Nucleus accumbens (tissue), 56 donors: ENCODE data around the gene RNF10.
"Not testable (repeated sequence)": the region's sequence is repeated elsewhere in the genome, so short reads cannot be mapped to it uniquely, and the experiment has no call there.

Source experiments
- DNase-seq, 56 donors: peaks; one replicate each; lab custom pipeline; 2025; lab: John Stamatoyannopoulos, UW

Gene RNF10

DNA sequence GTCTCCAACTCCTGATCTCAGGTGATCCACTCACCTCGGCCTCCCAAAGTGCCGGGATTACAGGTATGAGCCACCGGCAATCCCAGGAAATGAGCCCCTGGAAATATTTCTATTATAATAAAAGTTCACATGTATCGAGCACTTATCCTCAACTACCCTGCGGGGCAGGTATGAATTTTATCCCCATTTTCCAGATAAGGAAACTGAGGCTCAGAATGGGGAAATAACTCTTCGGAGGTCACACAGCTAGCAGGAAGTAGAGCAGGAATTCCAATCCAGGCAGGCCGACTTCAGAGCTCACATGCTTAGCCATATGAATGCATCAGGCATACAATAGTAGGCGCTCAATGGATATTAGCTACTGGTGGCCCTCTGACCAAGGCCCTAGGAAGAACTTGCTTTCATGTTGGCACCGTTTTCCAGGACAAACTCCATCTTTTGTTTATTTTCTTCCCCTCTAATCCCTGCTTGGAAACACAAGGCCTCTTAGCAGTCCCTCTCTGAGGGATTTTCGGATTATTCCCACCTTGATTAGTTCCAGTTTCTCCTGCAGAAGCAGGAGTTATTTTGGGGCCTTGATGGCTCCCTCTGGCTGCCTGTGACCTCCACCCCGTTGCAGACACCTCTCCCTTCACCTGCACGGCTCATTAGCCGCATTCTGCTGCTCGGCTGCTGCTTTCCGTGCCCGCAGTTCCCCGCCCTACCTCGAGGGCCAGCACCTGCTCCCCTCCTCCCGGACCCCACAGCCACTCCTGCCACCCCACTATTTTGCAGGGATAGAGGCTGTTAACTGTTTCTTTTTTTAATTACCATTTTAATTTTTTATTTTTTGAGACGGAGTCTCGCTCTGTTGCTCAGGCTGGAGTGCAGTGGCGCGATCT is 65.8 kb downstream of the RNF10 start:
- no peak for DNase-seq

DNA sequence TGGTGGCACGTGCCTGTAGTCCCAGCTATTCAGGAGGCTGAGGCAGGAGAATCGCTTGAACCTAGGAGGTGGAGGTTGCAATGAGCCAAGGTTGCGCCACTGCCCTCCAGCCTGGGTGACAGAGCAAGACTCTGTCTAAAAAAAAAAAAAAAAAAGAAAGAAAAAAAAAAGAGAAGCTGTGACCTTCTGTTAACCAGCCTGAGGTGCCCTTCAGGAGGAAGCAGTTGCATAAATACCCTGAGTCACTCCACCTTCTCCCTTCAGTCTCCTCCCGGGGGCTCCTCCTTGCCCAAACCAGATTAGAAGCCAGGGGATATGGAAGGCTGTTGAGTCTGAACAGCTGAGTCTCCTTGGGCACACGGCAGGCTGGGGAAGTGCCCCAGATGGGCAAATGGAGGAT is 68.3 kb downstream of the RNF10 start:
- not testable (repeated sequence) for DNase-seq

DNA sequence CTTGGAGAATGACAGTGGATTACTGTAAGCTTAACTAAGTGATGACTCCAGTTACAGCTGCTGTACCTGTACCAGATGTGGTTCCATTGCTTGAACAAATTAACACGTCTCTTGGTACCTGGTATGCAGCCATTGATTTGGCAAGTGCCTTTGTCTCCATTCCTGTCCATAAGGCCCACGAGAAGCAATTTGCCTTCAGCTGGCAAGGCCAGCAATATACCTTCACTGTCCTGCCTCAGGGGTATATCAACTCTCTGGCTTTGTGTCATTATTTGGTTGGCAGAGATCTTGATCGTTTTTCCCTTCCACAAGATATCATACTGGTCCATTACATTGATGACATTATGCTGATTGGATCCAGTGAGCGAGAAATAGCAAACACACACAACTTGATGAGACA is 76.4 kb downstream of the RNF10 start:
- DNase-seq = no peak

DNA sequence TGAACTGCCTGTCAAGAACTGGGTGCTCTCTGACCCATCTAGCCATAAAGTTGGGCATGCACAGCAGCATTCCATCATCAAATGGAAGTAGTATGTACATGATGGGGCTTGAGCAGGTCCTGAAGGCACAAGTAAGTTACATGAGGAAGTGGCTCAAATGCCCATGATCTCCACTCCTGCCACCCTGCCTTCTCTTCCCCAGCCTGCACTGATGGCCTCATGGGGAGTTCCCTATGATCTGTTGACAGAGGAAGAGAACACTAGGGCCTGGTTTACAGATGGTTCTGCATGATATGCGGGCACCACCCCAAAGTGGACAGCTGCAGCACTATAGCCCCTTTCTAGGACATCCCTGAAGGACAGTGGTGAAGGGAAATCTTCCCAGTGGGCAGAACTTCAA is 77.4 kb downstream of the RNF10 start:
- DNase-seq = not testable (repeated sequence)

DNA sequence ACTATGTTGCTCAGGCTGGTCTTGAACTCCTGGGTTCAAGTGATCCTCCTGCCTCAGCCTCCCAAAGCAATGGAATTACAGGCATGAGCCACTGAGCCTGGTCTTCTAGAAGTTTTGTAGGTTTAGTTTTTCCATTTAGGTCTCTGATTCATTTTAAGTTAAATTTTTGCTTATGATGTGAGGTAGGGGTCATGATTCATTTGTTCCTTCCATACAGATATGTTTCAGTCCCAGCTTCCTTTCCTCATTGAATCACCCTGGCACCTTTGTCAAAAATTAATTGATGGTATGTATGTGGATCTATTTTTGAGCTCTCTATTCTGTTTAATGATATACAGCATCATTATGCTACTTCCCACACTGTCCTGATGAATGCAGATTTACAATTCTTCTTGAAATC is 80.7 kb downstream of the RNF10 start:
- no peak for DNase-seq

DNA sequence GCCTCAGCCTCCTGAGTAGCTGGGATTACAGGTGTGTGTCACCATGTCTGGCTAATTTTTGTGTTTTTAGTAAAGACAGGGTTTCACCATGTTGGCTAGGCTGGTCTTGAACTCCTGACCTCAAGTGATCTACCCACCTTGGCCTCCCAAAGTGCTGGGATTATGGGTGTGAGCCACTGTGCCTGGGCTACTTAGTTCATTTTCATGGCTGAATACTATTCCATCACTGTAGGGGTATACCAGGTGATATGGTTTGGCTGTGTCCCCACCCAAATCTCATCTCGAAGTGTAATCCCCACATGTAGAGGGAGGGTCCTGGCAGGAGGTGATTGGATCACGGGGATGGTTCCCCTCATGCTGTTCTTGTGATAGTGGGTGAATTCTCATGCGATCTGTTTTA is 83.0 kb downstream of the RNF10 start:
- not testable (repeated sequence) for DNase-seq

DNA sequence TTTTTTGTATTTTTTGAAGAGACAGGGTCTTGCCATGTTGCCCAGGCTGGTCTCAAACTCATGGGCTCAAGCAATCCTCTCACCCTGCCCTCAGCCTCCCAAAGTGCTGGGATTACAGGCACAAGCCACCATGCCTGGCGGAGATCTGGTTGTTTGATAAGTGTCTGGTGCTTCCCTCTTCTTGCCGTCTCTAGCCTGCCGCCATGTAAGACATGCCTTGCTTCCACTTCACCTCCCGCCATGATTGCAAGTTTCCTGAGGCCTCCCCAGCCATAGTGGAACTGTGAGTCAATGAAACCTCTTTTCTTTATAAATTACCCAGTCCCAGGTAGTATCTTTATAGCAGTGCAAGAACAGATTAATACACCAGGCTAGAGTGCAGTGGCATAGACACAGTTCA is 83.6 kb downstream of the RNF10 start:
- DNase-seq = not testable (repeated sequence)

DNA sequence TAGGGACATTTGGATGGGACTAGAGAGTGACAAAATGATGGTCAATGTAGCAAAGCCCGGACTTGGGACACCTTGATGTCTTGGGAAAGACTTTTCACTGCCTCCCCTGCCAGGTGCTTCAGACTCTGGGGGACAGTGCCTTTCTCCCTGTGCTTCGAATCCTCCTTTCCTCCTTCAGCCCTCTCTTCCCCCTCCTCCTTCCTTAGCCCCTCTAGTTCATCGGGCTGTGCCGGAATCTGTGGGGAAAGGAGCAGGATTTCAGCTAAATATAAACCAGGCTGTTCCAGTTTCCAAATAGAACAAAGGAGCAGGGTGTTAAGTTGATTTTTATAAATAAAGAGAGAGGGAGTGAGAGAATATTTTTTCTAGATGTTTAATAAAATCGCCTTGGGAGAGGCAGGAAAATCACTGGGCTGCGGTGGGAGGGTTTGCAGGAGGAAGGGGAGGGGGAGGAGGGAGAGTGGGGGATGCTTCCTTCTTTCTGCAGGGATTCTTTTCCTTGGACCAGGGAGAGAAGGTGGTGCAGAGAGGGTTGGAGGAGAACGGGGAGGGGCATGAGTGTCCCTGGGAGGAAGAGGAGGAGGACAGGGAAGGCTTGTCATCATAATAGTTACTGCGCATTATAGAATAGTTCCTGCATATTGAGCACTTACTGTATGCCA is 84.9 kb downstream of the RNF10 start:
- DNase-seq = peak in 3 of 56 donors; percentile 3 to 37 (median 9)

DNA sequence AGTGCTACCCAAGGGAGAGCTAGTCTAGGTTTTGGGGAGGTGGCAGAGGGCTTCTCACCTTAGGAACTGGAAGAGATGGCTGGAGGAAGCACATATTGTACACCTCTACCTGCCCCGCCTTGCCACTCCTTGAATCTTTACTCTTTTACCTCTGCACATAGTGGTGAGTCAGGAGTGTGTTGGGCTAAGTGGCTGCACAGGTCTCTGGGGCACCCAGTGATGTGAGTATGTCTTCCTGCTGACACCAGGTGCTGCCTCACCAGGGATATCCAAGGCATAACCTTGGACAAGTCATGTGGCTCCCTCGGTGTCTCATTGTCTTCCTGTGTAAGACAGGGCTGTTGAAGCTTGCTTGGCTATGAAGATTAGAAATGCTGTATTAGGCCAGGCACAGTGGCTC is 86.5 kb downstream of the RNF10 start:
- DNase-seq = no peak

DNA sequence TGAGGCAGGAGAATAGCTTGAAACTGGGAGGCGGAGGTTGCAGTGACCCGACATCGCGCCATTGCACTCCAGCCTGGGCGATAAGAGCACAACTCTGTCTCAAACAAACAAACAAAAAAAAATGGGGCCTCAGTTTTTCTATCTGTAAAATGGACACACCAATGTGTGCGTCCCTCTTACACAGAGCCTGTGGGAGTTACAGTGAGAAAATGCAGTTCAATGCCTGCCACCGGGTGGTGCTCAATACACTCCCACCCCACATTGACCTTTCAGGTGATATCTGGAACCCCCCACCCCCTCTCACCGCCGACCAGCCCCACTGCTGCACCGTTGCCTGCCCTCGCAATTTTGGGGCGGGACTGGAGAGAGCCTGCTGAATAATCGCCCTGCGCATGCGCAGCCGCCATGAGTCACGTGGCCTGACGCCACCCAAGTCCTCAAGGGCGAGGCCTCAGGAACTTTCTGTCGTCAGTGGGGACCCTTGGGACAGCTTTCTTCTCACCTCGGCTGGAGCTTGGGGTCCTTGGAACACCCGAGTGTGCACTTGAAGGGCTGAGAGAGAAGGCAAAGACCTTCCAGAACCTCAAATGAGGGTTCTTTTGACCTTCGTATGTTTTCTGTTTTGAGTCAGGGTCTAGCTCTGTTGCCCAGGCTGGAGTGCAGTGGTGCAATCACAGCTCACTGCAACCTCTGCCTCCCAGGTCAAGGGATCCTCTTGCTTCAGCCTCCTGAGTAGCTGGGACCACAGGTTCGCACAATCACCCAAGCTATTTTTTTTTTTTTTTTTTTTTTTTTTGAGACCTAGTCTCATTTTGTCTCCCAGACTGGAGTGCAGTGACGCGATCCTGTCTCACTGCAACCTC is 91.6 kb downstream of the RNF10 start:
- DNase-seq = no peak
